G401.6 (cell line): ENCODE results near the gene MEG3.

ENCODE experiments used
- FAIRE-seq: peaks from 2 replicates; lab custom pipeline; 2012; peaks lifted over from hg19 to GRCh38; lab: Jason Lieb, UNC

Gene MEG3

DNA sequence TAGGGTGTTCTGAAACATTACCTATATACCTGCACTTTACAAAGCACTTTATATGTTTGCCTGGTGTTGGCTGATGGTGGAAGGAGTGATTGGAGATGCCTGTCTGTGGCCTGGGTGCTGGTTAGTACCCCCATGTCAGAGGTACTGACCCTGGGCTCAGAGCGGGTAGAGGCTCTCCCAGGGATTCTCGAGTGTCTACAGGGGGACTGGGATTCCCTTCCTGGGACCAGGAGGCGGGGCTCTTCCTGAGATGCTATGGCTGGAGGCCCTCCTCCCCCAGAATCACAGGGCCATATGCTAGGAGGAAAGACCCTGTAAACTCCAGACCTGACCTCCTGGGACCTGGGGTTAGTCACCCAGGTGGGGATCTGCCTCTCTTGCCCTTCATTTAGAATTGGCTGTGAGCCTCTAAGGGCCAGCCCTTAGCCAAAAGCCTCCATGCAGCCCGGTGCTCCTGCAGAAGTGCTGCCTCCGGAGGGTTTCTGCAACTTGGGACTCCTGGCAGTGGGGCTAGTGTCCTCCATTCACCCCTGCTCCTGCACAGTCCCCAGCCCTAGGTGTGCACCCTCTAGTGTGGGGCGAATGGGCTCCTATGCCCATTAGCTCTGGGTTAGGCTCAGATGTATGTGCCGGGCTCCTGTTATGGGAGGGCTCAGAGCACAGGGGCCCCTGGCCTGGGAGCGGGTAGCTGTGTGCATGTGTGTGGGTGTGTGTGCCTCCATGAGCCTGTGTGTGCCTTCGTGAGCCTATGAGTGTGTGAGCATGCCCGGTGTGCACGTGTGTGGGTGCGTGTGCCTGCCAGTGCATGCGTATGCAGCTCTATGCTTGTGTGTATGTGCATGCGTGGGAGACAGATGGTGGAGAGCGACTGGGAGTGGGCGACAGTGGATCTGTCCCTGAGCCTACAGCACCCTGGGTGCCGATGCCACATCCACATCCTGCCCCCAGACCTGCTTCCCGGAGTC lies 41.0 kb downstream of the MEG3 start:
- no peak for FAIRE-seq

DNA sequence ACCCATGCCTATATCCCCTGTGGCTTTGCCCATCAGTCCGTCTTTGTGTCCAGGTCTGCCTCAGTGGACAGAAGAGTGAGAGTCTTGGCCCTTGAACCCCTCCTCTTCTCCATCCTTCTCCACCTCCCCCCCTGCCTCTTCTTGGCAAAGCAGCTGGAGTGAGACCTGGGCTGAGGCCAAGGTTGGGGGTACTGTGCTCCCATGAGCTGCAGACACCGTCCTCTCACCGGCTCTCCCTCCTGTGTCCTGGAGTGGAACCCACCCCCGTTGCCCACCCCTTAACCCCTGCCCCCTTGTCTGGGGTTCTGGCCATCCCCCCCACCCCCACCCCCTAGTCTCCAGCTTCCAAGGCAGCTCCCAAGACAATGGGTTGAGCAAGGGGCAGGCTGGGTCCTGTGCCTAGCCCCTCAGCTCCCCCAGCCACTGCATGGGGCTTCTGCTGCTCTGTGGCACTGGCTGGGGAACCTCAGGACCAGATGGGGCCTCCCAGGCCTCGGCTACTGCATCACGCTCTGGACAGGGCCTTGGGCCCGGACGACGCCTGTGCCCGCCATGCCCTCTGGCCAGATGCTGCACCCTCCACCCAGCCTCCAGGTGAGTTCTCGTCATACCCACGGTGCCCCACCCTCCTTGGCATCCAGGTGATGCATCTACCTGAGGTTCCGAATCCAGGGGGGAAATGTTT lies 41.9 kb downstream of the MEG3 start:
- no peak for FAIRE-seq

DNA sequence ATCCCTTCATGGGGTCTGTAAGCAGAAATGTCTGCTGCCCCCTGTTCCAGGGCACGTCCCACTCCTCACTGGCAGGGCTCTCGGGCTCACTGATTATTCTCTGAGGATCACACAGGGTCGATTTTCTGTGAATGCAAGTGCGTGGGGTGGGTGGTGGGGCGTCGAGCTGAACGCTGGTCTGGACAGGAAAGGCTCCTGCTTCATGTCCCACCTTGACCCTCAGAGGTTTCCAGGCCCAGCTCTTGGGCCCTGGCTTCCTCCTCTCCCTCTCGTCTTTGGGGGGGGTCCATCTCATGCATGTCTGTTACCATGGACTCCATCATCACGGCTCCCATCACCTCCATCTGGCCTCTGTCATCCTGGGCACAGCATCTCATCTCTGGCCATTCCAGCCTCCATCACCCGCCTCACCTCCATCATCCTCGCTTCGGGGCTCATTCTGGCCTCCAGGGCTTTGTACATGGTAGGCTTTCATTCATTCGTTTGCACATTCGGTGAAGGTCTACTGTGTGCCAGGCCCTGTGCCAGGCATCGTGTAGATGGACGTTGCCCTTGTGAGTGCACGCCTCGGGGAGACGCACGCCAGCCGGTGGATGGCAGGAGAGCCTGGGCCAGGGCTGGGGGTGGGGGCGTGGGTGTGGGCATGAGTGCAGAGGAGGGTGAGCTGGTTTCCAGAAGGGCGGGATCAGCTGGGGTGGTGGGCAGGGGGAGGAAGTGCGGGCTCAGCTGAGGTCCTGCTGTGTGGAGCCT lies 42.9 kb downstream of the MEG3 start:
- no peak for FAIRE-seq

DNA sequence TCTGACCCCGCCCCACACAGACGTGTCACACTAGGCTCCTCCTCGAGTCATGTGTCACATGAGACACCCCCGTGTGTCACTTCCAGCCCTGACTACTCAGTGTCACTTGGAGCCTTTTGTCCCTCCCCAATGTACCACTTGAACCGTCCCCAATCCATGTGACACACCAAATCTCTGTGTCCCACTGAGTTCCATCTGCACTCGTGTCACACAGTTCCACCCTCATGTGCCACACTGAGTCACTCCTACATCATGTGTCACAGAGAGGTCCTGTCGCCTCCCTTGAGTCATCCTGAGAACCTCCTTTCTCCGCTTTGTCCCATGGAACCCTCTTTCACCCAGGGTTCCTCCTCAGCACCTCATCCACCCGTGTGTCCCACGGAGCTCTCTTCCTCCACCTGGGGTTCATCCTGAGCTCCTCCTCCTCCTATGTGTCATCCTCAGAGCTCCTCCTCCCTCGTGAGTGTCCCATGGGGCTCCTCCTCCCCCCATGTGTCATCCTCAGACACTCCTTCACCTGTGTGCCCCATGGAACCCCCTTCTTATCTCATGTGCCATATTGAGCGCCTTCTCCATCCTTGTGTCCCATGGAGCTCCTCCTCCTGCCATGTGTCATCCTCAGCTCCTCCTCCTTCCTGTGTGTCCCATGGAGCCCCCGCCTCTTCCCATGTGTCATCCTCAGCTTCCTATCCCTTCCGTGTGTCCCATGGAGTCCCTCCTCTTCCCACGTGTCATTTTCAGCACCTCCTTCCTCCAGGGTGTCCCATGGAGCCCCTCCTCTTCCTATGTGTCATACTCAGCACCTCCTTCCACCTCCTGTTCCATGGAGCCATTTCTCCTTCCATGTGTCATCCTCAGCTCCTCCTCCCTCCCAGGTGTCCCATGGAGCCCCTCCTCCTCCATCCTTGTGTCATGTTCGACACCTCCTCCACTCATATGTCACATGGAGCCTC lies 45.6 kb downstream of the MEG3 start:
- no peak for FAIRE-seq

DNA sequence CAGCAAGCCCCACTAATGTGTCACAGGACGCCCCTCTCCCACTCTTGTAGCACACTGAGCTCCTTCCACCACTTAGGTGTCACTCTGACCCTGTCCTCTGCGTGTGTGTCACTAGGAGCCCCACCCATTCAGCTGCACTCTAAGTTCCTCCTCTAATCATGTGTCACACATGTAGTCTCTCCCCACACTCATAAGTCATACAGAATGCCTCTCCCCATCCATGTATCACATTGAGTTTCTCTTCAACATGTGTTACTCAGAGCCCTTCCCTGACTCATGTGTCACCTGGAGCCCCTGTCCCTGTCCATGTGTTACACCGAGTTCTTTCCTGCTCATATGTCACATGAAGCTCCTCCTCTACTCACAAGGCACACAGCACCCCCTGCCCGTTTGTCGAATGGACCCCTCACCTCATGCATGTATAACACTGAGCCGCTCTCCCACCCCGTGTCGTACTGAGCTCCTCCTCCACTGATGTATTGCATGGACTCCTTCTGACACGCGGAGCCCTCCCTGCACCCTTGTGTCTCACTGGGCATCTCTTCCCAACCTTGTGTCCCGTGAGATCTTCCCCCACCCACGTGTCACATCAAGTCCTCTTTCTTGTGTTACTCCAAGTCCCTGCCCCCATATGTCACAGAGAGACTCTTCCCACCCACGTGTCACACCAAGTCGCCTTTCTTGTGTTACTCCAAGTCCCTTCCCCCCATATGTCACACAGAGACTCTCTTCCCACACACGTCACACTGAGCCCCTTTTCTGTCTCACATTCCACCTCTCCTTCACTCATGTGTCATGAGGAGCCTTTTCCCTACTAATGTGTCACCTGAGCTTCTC lies 46.6 kb downstream of the MEG3 start:
- no peak for FAIRE-seq

DNA sequence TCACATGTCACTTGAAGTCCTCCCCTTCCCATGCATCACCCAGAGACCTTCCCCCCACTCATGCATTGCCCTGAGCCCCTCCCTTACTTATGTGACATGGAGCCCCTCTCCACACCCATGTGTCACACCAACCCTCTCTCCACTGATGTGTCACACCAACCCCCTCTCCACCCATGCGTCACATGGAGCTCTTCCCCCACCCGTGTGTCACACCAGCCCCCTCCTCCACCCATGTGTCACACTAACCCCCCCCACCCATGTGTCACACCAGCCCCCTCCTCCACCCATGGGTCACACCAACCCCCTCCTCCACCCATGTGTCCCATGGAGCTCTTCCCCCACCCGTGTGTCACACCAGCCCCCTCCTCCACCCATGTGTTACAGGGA lies 47.2 kb downstream of the MEG3 start:
- no peak for FAIRE-seq

GRCh38 chr14:100874051-100874410 lies 48.1 kb downstream of the MEG3 start:
- FAIRE-seq: no peak

DNA sequence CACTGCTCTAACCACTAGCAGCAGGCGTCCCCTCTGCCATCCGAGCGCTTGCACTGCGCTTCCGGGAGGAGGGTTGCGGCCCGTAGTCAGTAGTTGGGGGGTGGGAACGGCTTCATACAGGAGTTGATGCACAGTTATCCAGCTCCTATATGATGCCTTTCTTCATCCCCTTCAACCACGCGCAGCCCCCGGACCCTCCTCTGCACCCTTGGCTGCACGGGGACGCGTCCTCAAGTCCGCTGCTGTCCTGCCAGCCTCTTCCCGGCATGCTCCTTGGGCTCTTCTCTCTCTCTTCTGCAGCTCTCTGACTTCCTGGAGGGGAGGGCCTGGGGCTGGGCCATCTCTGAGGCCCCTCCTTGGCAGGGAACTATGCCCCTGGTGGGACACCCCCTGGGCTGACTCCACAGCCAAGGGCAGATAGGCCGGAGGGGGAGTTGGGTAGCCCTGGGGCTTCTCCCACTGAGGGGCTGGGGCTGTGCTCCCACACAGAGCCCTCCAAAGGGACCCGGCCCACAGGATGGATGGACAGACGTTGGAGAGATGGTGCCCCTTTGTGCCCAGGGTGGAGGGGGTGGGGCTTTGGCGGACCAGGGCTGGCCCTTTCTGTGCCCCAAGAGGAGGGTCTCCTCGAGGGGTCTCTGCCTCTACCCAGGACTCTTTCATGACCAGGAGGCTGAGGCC lies 48.6 kb downstream of the MEG3 start:
- FAIRE-seq: no peak

- FAIRE-seq: no peak
These were observed 49.2 kb downstream of the MEG3 start for GRCh38 chr14:100875126-100875525.

DNA sequence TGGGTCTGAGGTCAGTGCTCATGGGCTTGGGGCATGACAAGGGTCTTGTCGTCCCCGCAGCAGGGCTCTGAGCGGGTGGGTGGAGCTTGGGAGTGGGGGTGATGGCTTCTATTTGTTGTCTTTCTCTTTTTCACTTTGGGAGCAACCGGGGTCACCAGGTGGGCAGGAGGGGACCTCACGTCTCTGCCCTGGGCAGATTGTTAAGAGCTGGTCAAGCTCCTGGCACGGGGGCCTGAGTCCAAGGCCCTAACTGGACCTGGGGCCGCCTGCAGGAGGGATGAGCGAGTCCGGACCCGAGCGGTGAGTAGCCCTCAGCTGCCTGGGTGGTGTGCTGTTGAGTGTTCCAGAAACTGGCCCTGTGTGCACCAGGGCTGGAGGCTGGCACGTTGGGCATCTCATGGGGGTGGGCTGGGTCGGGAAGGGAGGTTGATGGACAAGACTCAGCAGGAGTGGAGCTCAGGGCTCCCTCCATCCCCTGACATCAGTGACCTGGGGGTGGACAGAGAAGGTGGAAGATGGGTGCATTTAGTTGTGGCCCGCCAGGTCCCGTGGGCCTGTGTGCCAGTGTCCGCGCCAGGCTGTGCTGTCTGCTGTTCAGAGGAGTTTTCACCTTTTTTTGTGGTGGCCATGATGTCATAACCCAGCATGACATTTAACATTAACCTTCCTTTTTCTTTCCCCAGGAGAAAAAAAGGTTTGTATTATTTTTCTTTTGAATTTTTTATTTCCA lies 50.1 kb downstream of the MEG3 start:
- FAIRE-seq: no peak

DNA sequence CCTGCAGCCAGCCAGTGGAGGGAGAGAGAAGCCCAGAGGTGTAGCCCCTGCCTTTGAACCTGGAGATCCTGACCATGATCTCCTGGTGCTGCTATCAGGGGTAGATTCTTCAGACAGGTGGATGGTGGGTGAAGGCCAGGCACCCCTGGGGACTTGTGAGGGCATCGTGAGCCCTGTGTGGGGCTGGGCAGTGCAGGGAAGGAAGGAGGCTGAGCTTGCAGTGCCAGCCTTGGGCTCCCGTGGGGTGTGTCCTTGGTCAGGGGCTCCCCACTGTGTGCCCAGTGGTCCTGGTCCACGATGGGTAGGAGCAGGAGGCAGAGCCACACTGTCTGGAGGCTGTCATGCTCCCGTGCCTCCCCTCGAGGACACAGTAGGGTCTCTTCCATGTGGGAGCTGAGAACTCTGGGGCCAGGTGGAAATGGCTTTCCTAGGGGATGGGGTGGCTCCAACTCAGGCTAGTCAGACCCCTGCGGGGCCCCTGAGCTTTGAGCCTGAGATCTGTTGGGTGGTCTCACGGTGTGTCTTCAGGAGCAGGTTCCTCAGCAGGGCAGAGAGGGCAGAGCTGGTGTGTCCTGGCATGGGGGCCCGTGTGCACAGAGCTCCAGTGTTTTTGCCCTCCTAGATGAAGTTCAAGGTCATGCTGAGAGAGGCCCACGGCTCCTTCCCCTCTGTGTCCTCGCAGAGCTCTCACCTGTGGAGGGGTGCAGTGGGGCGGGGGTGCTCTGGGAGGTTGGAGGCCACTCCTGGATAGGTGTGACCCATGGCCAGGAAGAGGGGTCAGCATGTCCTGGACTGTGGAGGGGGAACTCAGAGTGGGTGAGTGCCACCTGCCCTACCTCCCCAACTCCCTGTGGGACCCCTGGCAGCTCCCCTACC lies 52.6 kb downstream of the MEG3 start:
- FAIRE-seq: no peak

GRCh38 chr14:100879194-100879593 lies 53.3 kb downstream of the MEG3 start:
- FAIRE-seq: no peak

GRCh38 chr14:100879782-100880181 lies 53.9 kb downstream of the MEG3 start:
- FAIRE-seq: no peak

- no peak for FAIRE-seq
These were observed 54.6 kb downstream of the MEG3 start for GRCh38 chr14:100880271-100881101.

DNA sequence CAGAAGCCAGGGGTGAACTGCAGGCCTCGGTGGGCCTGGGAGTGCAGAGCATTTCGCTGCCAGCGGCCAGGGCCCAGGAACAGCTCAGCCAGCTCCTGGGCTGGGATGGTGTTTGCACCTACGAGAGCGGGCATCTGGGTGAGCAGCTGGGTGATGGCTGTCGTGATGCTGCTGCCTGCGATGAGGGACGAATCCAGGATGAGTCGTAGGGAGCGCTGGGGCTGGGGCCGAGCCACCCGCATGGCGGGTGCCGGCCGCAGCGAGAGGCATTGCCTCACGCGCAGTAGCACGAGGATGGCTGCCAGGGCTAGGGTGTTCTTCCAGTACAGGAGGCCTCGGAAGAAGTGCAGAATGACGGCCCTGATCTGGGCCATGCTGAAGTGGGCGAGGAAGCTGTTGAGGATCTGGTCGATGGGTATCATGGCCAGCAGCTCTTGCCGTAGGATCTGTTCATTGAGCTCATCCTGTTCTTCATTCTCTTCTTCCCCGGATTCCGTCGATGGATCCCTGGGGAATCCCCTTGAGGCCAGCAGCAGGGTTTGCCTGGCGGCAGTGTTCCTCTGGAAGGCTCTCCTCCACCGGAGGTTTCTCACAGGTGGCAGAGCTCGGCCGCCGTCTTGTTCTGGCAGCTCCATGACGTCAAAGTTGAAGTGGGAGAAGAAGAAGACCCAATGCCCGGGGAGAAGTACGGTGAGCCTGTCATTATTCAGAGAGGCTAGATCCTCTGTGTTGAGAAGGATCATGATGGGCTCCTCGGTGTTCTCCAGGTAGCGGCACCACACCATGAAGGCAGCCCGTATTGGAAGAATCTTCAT lies 55.5 kb downstream of the MEG3 start:
- FAIRE-seq: no peak

DNA sequence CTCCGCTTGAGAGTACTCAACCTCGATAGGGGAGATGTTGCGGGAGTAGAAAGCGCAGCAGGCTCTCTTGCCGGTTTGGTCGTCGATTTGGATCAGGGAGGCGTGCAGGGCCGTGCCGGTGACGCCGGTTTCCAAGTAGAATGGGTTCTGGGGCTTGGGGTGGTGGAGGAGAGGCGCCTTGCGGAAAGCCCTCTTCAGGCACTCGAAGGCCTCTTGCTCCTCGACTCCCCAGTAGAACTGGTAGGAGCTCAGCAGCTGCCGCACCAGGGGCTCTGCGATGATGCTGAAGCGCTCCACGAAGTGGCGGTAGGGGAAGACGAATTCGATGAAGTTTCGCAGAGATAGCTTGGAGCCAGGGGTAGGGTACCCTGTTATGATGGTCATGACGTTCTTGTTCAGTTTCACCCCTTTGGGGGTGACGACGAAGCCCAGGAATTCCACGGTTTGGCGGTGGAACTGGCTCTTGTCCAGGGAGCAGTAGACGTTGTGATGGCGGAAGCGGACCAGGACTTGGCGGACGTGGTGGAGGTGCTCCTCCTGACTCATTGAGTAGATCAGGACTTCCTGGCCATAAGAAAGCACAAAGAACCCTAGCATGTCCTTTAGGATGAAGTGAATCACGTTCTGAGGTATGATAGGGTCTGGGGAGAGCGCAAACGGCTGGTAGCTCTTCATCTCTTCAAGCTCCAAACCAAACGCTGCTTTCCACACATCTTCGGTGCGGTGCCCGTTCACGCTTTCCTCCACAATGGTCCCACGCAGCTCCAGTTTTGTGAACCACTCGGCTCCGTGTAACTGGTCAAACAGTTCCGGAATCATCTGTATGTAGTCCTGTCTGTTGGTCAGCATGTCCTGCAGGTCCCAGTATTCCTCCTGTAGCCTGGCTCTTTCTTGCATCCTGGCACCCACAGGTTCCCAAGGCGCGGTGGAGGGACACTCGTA lies 56.4 kb downstream of the MEG3 start:
- FAIRE-seq: no peak
